Lower leg skin (tissue), 4 donors: Measurements from ENCODE around the gene ATP6V0D1. TPM values are rescaled to one million over a fixed set of nuclear protein-coding genes. Genes with fewer than 3 reads are reported as not detected.
A peak's percentile ranks its signal among the peaks of the same experiment; 100 is the strongest.

Experiments used
- DNase-seq, 2 donors: peaks; one replicate each; pipeline ENCODE4 v3.0.0-alpha.2; 2019; ENCODE audit warnings: low spot score in 2 of 2
- H3K4me3 ChIP-seq: fragments of 200-600 bp; sonication (generic); 2 replicates; pipeline ENCODE4 v1.5.1; 2017; ENCODE audit warnings: mild to moderate bottlenecking, low read depth; ENCODE audit not compliant: poor library complexity, severe bottlenecking
- CTCF ChIP-seq, 3 donors: fragments of 450-650 bp; IDR thresholded peaks; one replicate each; pipeline ENCODE4 v1.5.1; 2016; ENCODE audit warnings: antibody characterized with exemption in 3 of 3, mild to moderate bottlenecking in 3 of 3, moderate library complexity in 2 of 3
- POLR2A ChIP-seq, 2 donors: fragments of 450-650 bp; IDR thresholded peaks; one replicate each; pipeline ENCODE4 v1.6.1; 2016 to 2017; ENCODE audit warnings: antibody characterized with exemption in 2 of 2, mild to moderate bottlenecking in 1 of 2, moderate library complexity in 1 of 2
- WGBS, 2 donors: methylation state at CpG; one replicate each; pipeline ENCODE4 v1.1.5; 2018; 5-methylcytosine and 5-hydroxymethylcytosine counted together
- intact Hi-C: fragments of 100-400 bp; cut with DNase I; formaldehyde crosslinking; loops from one replicate; pipeline ENCODE4 v1.15.0; 2023; ENCODE audit warnings: low total_unique reads
- total RNA-seq, 4 donors: library from RNA; depleted of rRNA; stranded (reverse); fragments of >200 nt; gene quantifications; one replicate each; pipeline ENCODE4 v1.1.0, GENCODE V29; 2016

Gene ATP6V0D1
- total RNA-seq, 4 donors from 2014 or later = 114 to 141 (median 131) TPM

- intact Hi-C loops = no loop called here
- H3K4me3 ChIP-seq = no peak overlapping the region
- DNase-seq = peak in 1 of 2 donors; percentile 87
- TF ChIP-seq CTCF (IDR thresholded peaks at IDR 0.05) (no peak), POLR2A (IDR thresholded peaks at IDR 0.05) (no peak)
- WGBS, 2 donors = 53 to 54% methylated on average over 11 of the region's 15 CpGs
Measured at GRCh38 chr16:67397036-67397801, 83.7 kb downstream of the ATP6V0D1 start.

GRCh38 chr16:67396159-67397035 is 84.6 kb downstream of the ATP6V0D1 start:
- 19 to 33% methylated on average over 27 to 28 of the region's 31 CpGs for WGBS, 2 donors
- H3K4me3 ChIP-seq = no peak overlapping the region
- DNase-seq = peak; percentile 85 to 94
- intact Hi-C loops = no loop called here
- TF ChIP-seq CTCF (IDR thresholded peaks at IDR 0.05) = no peak
- no peak for TF ChIP-seq POLR2A (IDR thresholded peaks at IDR 0.05)

- peak in 1 of 2 donors; percentile 85 for DNase-seq
- intact Hi-C loops = no loop called here
Measured at GRCh38 chr16:67395458-67396158, 85.3 kb downstream of the ATP6V0D1 start.

GRCh38 chr16:67395105-67395457 is 85.9 kb downstream of the ATP6V0D1 start:
- no peak for DNase-seq
- no peak for TF ChIP-seq CTCF (IDR thresholded peaks at IDR 0.05)
- no peak for TF ChIP-seq POLR2A (IDR thresholded peaks at IDR 0.05)
- H3K4me3 ChIP-seq = no peak overlapping the region
- WGBS, 2 donors = 60 to 66% methylated on average over 10 of the region's 10 CpGs
- intact Hi-C loops = no loop called here

More at GRCh38 chr16:67395458-67396158, 85.3 kb downstream of the ATP6V0D1 start:
- no peak overlapping the region for H3K4me3 ChIP-seq
- TF ChIP-seq CTCF (IDR thresholded peaks at IDR 0.05) (no peak), POLR2A (IDR thresholded peaks at IDR 0.05) (no peak)
- 45 to 49% methylated on average over 13 of the region's 13 CpGs for WGBS, 2 donors

GRCh38 chr16:67394155-67395104 is 86.5 kb downstream of the ATP6V0D1 start:
- peak in 1 of 2 donors; percentile 89 for DNase-seq
- TF ChIP-seq CTCF (IDR thresholded peaks at IDR 0.05) = no peak
- no peak for TF ChIP-seq POLR2A (IDR thresholded peaks at IDR 0.05)
- WGBS, 2 donors = 50 to 51% methylated on average over 45 to 75 of the region's 88 CpGs
- H3K4me3 ChIP-seq = no peak overlapping the region
- intact Hi-C loops = no loop called here
